Spleen (tissue), 11 donors: ENCODE measurements around the gene PPP2R5C. TPM values are rescaled to one million over a fixed set of nuclear protein-coding genes. Genes with fewer than 3 reads are reported as not detected.
"Not testable (repeated sequence)": the region's sequence is repeated elsewhere in the genome, so short reads cannot be mapped to it uniquely, and the experiment has no call there.

Source experiments
- DNase-seq: peaks from one replicate; pipeline ENCODE4 v3.0.0-alpha.2; 2020
- H3K27ac ChIP-seq, 8 donors: fragments of 200-600 bp; sonication (generic) in 7 of 8; 1 replicate in 4 of 8; 2 replicates in 4 of 8; pipeline versions ENCODE4 v1.5.0 to v1.8.0; 2016 to 2021; ENCODE audit warnings: inconsistent platforms in 4 of 8, mild to moderate bottlenecking in 4 of 8, moderate library complexity in 1 of 8
- H3K27me3 ChIP-seq, 7 donors: fragments of 200-600 bp; sonication (generic) in 6 of 7; replicated peaks in 1 of 7; 1 replicate in 4 of 7; 2 replicates in 3 of 7; pipeline versions ENCODE4 v1.5.0 to v1.8.0; 2016 to 2021; ENCODE audit warnings: inconsistent platforms in 3 of 7, mild to moderate bottlenecking in 1 of 7
- H3K36me3 ChIP-seq, 6 donors: fragments of 200-600 bp; sonication (generic) in 5 of 6; 1 replicate in 4 of 6; 2 replicates in 2 of 6; pipeline versions ENCODE4 v1.5.0 to v1.8.0; 2016 to 2021; ENCODE audit warnings: inconsistent platforms in 2 of 6
- H3K4me1 ChIP-seq, 6 donors: fragments of 200-600 bp; sonication (generic) in 5 of 6; 1 replicate in 3 of 6; 2 replicates in 3 of 6; pipeline versions ENCODE4 v1.5.0 to v1.8.0; 2016 to 2021; ENCODE audit warnings: inconsistent platforms in 3 of 6
- H3K4me3 ChIP-seq, 8 donors: fragments of 200-600 bp; sonication (generic) in 7 of 8; 1 replicate in 4 of 8; 2 replicates in 4 of 8; pipeline versions ENCODE4 v1.5.0 to v1.8.0; 2016 to 2021; ENCODE audit warnings: inconsistent platforms in 4 of 8, mild to moderate bottlenecking in 4 of 8, moderate library complexity in 2 of 8
- H3K9me3 ChIP-seq, 8 donors: fragments of 200-600 bp; sonication (generic) in 7 of 8; 1 replicate in 4 of 8; 2 replicates in 4 of 8; pipeline versions ENCODE4 v1.5.0 to v1.8.0; 2016 to 2021; ENCODE audit warnings: inconsistent platforms in 4 of 8
- POLR2A ChIP-seq, 3 donors: fragments of 450-650 bp; IDR thresholded peaks; one replicate each; pipeline ENCODE4 v1.5.1; 2017; ENCODE audit warnings: antibody characterized with exemption in 3 of 3, mild to moderate bottlenecking in 1 of 3
- POLR2AphosphoS5 ChIP-seq, 3 donors: sonication (generic); formaldehyde crosslinking; IDR thresholded peaks; one replicate each; pipeline ENCODE4 v1.5.1; 2017; ENCODE audit warnings: antibody characterized with exemption in 3 of 3
- WGBS, 5 donors: extraction: QIAGEN DNeasy Blood & Tissue Kit in 3 of 5; methylation state at CpG; one replicate each; pipeline versions ENCODE4 v1.1.5 to v1.1.7; 2013 to 2018; 5-methylcytosine and 5-hydroxymethylcytosine counted together
- intact Hi-C: fragments of 100-400 bp; cut with DNase I; formaldehyde crosslinking; loops from one replicate; pipeline ENCODE4 v1.15.0; 2023; ENCODE audit warnings: low total_unique reads
- polyA plus RNA-seq, 3 donors: library from polyadenylated mRNA; stranded (reverse); fragments of 200-250 nt; gene quantifications; one replicate each; pipeline ENCODE4 v1.2.1, GENCODE V29; 2013
- total RNA-seq, 7 donors: library from RNA; depleted of rRNA in 3 of 7; stranded (reverse); fragments of >200 nt in 3 of 7; fragmentation: NEBNext Ultra II Directional in 4 of 7; extraction: Animal tissue kit (Norgen Biotek cat#: 25700) in 4 of 7; gene quantifications; one replicate each; pipeline versions ENCODE4 v1.1.0 to v1.2.1, GENCODE V29; 2016 to 2021
- TF ChIP-seq, protein P1 (sequence below), 11 experiments: fragments of 200-600 bp in 7 of 11; fragments of 450-650 bp in 4 of 11; sonication (generic) in 4 of 11; IDR thresholded peaks in 8 of 11; conservative IDR thresholded peaks in 3 of 11; 1 replicate in 7 of 11; 2 replicates in 4 of 11; pipeline versions ENCODE4 v1.4.0 to v1.8.0; 2016 to 2021; ENCODE audit warnings: antibody characterized with exemption in 11 of 11, inconsistent platforms in 4 of 11, mild to moderate bottlenecking in 1 of 11
- donor health status: healthy with polysubstance abuse.
- donor health status: DM: no; HTN: no; CAD: no; lungs with moderate emphysema.
- donor health status: DM: no; HTN: no; CAD: no.
- donor health status: Bipolar disorder and iron deficiency.
- donor health status: healthy.
- donor health status: DM: no; HTN: no; CAD: no.
- donor health status: DM: yes; HTN: yes; CAD: no.

The PPP2R5C gene
- total and polyA plus RNA-seq, 10 donors, result 80.8 to 322 (median 198) TPM

DNA sequence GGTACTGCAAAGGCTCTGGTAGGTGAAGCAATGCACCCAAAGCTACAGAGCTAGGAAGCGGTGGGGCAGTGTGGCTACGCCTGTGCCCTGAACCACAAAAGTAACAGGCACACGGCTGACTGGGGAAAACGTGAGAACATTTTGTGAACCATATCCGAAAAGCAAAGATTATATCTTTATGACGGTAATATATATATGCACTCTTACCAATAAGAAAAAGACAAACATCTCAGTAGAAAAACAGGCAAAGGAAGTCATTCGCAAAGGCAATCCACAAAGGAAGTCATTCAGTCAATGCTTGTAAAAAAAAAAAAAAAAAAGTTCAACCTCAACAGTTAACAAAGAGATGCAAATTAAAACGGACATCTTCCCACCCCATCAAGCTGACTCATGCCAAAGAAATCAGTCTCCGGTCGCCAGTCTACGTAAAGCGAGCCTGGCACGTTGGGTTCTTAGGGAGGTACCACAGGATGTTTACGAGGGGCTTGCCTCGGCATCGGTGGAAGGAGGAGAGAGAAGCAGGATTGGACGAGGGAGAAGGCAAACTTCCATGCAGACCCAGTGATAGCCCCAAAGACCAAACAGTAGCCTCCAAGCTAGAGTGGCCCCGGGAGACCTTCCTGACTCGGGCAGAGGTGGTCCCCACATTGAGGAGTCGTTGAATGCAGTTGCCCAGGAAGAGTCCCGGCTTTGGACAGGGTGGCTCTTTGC is 39.4 kb upstream of the PPP2R5C start:
- DNase-seq, result peak; percentile 87
- TF ChIP-seq, protein P1, sequence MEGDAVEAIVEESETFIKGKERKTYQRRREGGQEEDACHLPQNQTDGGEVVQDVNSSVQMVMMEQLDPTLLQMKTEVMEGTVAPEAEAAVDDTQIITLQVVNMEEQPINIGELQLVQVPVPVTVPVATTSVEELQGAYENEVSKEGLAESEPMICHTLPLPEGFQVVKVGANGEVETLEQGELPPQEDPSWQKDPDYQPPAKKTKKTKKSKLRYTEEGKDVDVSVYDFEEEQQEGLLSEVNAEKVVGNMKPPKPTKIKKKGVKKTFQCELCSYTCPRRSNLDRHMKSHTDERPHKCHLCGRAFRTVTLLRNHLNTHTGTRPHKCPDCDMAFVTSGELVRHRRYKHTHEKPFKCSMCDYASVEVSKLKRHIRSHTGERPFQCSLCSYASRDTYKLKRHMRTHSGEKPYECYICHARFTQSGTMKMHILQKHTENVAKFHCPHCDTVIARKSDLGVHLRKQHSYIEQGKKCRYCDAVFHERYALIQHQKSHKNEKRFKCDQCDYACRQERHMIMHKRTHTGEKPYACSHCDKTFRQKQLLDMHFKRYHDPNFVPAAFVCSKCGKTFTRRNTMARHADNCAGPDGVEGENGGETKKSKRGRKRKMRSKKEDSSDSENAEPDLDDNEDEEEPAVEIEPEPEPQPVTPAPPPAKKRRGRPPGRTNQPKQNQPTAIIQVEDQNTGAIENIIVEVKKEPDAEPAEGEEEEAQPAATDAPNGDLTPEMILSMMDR (IDR thresholded peaks at IDR 0.05 in 8 of 11, conservative IDR thresholded peaks at IDR 0.05 in 3 of 11), result no peak
- TF ChIP-seq POLR2AphosphoS5 (IDR thresholded peaks at IDR 0.05), result peak in 2 of 3 donors; percentile 58 to 86
- no peaks in the 10 kb centered on the region for H3K36me3 ChIP-seq
- H3K9me3 ChIP-seq, result no peaks in the 10 kb centered on the region
- intact Hi-C loops, result no loop called here
- peaks cover 2 to 69% (median 35%) of the 10 kb centered on the region in 6 donors for H3K4me1 ChIP-seq
- peaks cover 0 to 10% (median 0%) of the 10 kb centered on the region in 7 donors for H3K27me3 ChIP-seq
- H3K27ac ChIP-seq, result peak overlapping the region; percentile 70 to 93 (median 86)
- WGBS, 5 donors, result 20 to 32% (median 24%) methylated on average over 21 of the region's 21 CpGs
- H3K4me3 ChIP-seq, result peak overlapping the region in 1 of 8 donors; percentile 31

DNA sequence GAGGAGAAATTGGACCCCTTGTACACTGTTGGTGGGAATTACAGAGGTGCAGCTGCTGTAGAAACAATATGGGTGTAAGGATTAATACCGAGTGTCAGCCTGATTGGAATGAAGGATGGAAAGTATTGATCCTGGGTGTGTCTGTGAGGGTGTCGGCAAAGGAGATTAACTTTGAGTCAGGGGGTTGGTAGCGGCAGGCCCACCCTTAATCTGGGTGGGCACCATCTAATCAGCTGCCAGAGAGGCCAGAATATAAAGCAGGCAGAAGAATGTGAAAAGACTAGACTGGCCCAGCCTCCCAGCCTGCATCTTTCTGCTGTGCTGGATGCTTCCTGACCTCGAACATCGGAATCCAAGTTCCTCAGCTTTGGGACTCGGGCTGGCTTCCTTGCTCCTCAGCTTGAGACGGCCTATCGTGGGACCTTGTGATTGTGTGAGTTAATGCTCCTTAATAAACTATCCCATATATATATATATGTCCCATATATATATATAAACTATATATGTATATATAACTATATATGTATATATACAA is 38.4 kb upstream of the PPP2R5C start:
- peak overlapping the region; percentile 70 to 93 (median 86) for H3K27ac ChIP-seq
- WGBS, 5 donors, result 92 to 96% (median 93%) methylated on average over 8 of the region's 8 CpGs
- no peak overlapping the region for H3K4me3 ChIP-seq
- intact Hi-C loops, result no loop called here
- no peak for DNase-seq
- TF ChIP-seq, protein P1 (IDR thresholded peaks at IDR 0.05 in 8 of 11, conservative IDR thresholded peaks at IDR 0.05 in 3 of 11), result no peak
- H3K27me3 ChIP-seq, result peaks cover 0 to 10% (median 0%) of the 10 kb centered on the region in 7 donors
- H3K4me1 ChIP-seq, result peaks cover 2 to 63% (median 35%) of the 10 kb centered on the region in 6 donors
- H3K9me3 ChIP-seq, result no peaks in the 10 kb centered on the region
- H3K36me3 ChIP-seq, result no peaks in the 10 kb centered on the region

DNA sequence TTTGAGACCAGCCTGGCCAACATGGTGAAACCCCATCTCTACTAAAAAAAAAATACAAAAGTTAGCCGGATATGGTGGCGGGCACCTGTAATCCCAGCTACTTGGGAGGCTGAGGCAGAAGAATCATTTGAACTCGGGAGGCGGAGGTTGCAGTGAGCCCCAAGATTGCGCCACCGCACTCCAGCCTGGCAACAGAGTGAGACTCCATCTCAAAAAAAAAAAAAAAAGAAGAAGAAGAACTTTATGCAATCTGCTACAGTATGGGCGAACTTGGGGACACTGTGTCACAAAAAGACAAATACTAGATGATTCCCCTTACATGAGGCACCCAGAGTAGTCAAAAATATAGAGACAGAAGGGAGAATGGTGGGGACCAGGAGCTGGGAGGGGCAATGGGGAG is 35.9 kb upstream of the PPP2R5C start:
- peak in 1 of 3 donors; percentile 14 for TF ChIP-seq POLR2AphosphoS5 (IDR thresholded peaks at IDR 0.05)
- H3K27me3 ChIP-seq, H3K9me3 ChIP-seq, H3K4me3 ChIP-seq, H3K36me3 ChIP-seq, intact Hi-C loops: not testable (repeated sequence)
- H3K27ac ChIP-seq, result peak overlapping the region in 5 of 8 donors; percentile 24 to 82 (median 70)
- peak; percentile 83 for DNase-seq
- WGBS, 5 donors, result 72 to 94% (median 85%) methylated on average over 7 of the region's 7 CpGs
- H3K4me1 ChIP-seq, result peaks cover 0 to 48% (median 27%) of the 10 kb centered on the region in 6 donors

DNA sequence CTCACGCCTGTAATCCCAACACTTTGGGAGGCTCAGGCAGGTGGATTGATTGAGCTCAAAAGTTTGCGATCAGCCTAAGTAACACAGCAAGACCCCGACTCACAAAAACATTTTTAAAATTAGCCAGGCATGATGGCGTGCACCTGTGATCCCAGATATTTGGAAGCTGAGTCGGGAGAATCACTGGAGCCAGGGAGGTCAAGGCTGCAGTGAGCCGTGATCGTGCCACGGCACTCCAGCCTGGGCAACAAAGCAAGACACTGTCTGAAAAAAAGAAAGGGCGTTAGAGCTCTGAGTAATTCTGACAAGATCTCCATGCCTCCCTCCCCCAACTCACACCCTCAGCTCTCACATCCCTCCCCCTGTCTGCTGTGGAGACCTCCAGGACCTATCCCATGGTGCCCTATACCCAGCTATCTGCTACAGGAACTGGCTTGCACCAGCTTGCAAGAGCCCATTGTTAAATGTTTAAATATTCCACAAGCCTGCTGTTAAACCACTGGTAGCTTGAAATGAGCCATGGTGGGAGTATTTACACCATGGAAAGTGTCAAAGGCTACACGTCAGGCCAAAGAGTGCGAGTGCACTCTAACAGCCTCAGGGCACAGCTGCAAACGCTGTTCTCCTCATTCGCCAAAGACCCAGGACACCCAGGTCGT is 35.1 kb upstream of the PPP2R5C start:
- TF ChIP-seq, protein P1 (IDR thresholded peaks at IDR 0.05 in 8 of 11, conservative IDR thresholded peaks at IDR 0.05 in 3 of 11), result no peak
- TF ChIP-seq POLR2AphosphoS5 (IDR thresholded peaks at IDR 0.05) (no peak), POLR2A (IDR thresholded peaks at IDR 0.05) (no peak)
- intact Hi-C loops, result no loop called here
- no peaks in the 10 kb centered on the region for H3K27me3 ChIP-seq
- no peaks in the 10 kb centered on the region for H3K9me3 ChIP-seq
- 75 to 78% (median 75%) methylated on average over 13 to 14 of the region's 14 CpGs for WGBS, 5 donors
- H3K27ac ChIP-seq, result peak overlapping the region in 5 of 8 donors; percentile 24 to 82 (median 70)
- no peak overlapping the region for H3K4me3 ChIP-seq
- no peak for DNase-seq
- H3K4me1 ChIP-seq, result peaks cover 6 to 50% (median 28%) of the 10 kb centered on the region in 6 donors
- no peaks in the 10 kb centered on the region for H3K36me3 ChIP-seq
